NCI-H510A treated with DMSO at 0.1 percent for 48 hours (cell line): ENCODE results near the gene KANSL1L.

Experiments used
- DNase-seq: peaks from one replicate; lab custom pipeline; 2025; lab: John Stamatoyannopoulos, UW

The KANSL1L gene

DNA sequence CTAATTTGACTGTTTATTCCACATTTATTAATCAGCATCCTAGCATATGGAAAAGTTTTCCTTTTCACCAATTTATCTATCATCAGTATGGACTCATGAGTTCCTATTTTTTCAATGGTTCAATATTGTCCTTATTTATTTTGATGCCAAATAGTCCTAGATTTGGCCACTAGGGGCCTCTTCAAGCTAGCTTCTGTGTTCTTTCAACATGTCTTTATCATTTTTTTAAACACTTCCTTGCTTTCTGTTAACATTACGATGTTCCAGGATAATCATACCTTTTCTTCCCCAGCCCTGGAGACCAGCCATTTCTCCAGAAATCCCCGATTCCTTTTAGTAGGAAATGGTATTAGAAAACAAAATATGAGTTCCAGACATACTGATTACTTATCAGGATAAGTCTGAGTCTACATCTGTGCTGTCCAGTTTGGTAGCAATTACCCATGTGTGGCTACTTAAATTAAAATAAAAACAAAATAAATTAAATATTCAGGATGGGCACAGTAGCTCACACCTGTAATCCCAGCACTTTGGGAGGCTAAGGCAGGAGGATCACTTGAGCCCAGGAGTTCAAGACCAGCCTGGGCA is 98.2 kb downstream of the KANSL1L start:
- no peak for DNase-seq

DNA sequence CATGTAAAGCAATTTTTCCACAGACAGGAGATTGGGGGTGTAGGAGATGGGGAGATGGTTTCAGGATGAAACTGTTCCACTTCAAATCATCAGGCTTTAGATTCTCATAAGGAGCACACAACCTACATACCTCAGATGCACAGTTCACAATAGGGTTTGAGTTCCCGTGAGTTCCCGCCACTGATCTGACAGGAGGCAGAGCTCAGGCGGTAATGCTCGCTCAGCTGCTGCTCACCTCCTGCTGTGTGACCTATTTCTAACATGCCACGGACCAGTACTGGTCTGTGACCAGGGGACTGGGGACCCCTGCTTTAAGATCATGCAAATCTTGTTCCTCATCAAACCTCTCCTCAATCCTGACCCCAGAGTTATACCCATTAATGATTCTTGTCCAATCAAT is 98.7 kb downstream of the KANSL1L start:
- DNase-seq = no peak

DNA sequence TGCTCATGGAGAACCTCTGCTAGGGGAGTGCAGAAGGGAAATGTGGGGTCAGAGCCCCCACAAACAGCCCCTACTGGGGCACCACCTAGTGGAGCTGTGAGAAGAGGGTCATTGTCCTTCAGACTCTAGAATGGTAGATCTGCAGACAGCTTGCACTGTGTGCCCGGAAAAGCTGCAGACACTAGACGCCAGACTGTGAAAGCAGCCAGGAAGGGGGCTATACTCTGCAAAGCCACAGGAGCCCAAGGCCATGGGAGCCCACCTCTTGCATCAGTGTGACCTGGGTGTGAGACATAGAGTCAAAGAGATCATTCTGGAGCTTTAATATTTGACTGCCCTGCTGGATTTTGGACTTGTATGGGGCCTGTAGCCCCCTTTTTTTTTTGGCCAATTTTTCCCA is 107.9 kb downstream of the KANSL1L start:
- DNase-seq = no peak

DNA sequence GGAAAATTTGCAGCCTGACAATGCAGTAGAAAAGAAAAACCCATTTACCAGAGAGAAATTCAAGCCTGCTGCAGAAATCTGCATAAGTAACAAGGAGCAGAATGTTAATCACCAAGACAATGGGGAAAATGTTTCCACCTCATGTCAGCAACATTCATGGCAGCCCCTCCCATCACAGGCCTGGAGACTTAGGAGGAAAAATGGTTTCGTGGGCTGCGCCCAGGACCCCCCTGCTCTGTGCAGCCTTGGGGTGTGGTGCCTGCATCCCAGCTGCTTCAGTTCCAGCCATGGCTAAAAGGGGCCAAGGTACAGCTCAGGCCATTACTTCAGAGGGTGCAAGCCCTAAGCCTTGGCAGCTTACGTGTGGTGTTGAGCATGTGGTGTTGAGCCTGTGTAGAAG is 115.4 kb downstream of the KANSL1L start:
- DNase-seq = no peak

DNA sequence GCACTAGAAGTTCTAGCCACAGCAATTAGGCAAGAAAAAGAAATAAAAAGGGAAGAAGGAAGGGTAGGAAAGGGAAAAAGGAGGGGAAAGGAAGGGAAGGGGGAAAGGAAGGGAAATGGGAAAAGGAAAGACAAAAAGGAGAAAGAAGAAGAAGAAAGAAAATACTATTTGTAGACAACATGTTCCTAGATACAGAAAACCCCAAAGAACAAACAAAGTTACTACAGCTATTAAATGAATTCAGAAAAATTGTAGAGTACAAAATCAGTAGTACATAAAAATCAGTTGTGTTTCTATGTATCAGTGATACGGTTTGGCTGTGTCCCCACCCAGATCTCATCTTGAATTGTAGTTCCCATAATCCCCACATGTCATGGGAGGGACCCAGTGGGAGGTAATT is 116.5 kb downstream of the KANSL1L start:
- DNase-seq = no peak

DNA sequence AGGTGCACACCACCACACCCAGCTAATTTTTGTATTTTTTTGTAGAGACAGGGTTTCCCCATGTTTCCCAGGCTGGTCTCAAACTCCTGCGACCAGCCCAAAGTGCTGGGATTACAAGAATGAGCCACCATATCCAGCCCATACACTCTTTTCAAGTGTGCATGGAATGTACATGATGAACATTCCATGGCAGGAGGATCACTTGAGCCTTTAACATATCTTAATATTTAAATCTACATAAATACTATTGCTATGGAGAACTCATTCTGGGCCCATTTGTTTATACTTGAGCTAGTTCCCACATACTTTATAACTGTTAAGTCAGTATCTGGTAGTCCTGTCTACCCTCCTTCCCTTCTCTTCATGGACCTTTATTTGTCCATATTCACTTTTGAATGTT is 120.3 kb downstream of the KANSL1L start:
- no peak for DNase-seq

DNA sequence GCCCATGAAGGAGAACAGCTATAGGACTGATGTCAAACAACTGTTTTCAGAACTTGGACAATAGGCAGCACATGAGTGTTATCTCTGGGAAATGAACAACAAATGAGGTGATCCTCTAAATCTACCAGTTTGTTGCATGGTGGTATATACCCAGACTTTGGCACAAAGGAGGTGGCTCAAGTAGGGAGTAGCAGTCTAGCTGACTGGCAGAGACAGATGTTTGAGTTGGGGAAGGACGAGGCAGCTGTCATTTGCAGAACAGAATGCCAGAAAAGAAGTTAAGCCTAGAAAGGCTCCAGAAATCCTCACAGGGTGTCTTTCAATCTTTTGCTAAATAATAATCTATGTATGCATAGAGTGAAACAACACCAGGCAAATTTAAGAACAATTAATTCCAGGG is 121.4 kb downstream of the KANSL1L start:
- no peak for DNase-seq

DNA sequence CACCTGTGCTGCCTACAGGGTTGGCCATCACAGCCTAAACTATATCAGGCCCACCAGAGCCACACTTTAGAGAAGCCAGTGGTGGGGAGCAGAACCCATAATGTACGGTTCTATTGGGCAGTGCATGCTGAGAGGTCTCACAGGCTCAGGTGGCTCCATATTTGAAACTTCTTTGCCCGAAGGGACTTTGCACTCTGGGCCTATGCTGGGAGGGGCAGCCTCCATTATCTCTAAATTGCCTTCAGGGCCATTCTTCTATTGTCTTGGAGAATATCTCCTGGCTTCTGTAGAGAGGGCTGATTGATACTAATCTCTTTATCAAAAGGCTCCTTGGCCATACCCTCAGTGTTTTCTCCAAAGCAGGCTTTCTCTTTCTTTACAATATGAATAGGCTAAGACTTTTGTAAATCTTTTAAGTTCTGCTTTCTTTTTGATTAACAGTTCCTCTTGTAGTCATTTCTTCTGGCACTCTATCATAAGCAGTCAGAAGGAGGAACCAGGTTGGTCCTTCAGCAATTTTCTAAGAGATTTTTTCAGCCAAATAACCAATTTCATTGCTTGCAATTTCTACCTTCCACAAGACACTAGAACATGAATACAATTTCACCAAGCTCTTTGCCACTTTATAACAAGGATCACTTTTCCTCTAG is 124.2 kb downstream of the KANSL1L start:
- no peak for DNase-seq

DNA sequence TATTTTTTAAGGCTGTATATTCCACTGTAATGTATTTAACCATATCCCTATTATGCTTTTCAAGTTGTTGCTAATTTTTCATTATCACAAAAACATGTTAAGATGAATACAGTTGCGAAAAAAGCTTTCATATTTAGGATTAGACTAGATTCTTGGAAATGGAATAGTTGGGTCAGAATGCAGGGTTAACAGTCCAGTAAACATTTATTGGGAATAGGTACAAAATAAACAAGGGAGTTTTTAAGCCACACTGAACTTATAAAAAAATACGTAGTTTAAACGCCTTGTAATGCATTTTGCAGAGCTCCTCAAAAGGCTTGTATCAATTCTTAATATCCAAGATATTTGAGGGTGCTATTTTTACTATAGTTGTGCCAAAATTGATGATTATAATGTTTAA is 133.1 kb downstream of the KANSL1L start:
- DNase-seq = no peak

DNA sequence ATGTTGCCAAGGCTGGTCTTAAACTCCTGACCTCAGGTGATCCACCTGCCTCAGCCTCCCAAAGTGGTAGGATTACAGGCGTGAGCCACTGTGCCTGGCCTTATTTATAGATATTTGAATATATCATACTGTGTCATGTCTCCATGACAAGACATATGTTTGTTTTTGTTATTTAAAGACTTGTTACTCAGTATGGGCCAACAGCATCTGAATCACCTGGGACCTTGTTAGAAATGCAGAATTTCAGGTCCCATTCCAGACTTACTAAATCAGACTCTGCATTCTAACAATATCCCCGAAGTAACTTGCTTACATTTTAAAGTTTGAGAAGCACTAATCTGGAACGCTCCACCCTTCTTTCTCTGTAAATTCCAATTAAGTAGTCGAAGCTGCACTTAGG is 135.5 kb downstream of the KANSL1L start:
- DNase-seq = no peak

DNA sequence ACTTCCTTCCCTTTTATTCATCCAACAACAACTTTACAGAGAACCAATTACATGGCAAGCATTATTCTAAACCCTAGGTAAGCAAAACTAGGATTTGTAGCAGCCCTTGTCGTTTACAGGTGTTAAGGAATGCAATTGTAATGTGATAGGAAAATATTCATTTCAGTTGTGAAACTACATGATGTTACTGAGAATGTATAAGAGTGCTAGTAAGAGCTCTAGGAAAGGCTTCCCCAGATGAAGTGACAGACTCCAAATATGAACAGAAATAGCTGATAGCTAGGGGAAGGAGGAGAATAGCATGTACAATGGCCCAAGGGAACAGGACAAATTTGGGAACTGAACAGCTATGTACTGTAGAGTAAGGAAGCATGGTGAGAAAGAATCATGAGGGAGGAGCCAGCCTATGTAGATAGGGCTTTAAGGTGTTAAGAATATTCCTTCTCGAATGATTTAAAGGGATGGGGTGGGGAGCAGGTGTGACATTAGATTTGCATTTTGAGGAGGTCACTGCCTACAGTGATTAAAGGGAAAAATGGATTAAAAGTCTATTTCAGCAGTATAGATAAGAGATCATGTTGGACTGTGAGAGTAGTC is 137.0 kb downstream of the KANSL1L start:
- DNase-seq = no peak

DNA sequence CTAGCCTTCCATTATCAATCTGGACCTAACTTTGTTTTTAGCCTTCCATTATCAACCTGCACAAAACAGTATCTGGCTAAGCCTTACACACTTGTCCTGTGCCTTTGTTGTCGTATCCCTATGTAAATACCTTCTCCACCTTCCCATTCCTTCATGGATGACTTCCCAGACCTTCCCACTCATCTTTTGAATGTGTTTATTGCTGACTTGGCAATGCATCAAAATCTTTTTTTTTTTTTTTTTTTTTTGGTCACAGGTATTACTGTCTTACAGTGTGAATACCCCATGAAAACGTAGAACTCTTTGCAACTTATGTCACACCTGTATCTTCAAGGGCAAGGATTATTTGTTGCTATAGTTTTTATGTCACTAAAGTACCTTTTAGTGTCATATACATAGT is 143.0 kb downstream of the KANSL1L start:
- DNase-seq = no peak

DNA sequence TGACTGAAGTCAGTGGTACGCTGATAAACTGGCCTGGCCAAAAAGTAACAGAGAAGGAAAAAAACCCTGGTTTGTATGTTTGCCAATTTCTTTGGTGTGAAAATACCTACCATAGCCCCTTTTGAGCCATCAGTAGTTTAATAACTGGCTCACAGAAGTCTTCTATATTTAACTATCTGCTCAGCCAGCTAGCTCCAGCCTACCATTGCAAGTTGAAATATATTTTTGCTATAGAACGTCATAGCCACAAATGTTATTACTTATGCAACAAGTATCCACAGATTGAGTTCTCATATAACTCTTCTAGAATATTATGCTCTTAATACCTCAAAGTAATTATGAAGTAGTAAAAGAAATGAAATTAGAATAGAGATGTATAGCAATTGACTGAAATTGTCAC is 143.6 kb downstream of the KANSL1L start:
- DNase-seq = no peak

DNA sequence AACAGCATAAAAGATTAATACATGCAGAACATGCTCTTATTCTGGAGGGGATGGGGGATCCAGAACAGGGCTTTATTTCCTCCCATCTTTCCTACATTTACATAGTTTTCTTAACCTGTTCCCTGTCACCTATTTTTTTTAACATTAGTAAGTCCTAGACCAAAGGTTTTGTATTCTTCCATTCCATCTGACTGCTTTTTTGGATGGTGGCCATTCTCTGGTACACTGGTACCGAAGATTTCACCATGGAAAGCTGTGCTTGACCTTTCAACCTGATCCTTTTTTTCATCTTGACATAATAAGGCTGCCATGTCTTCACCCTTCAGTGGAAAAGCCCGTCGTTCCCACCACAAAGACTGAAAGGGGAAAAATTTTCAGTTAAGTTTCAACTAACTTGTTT is 148.4 kb downstream of the KANSL1L start:
- DNase-seq = no peak

DNA sequence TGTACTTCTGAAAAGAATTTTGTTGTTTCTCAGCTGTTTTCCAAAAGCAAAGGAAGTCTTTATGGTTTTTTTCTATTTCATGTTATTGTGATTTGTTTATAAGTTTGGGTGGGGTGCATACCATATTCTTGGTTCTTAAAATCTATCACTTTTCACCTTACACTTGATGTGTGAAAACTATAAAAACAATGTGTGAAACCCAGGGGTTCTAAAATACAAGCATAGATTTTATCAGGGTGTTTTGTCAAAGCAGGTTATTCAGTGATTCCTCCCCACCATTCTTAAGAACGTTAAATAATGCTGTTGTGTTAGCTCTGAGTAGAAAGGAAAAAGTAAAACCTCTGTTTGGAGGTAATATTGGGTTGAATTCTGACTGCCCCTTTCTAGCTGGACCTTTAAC is 151.1 kb downstream of the KANSL1L start:
- no peak for DNase-seq

DNA sequence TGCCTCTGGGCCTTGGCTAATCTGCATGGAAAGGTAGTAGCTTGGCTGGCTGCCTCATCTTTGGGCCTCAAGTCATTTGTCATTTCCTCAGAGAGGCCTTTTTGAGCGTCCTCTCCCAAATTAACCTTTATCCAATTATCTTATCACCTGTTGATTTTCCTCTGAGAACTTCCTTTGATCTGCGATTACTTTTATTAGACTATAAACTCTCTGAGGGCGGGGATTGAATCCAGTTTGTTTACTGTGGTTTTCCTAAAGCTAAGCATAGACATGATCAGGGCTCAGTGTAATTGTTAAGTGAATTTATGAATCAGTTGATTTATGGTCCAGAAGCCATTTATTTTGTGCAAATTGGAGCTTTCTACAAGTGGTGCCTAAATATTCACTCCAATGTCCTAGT is 161.3 kb downstream of the KANSL1L start:
- DNase-seq = no peak

DNA sequence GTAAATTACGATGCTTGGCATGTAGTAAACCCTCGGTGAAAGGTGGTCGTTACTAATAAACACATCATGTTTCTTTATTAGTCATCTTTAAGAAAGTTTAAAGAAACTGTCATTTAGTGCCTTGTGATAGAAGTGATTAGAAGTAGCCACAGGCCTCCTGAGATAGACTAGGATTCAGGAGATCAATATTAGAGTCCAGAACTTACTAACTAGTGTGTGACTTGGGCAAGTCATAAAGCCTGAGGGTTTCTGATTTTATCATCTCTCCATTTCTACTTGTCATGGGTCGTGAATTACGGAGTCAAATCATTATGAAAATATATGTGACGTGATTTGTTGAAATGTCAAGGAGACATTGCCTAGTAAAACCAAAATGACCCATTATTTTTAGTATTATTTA is 162.1 kb downstream of the KANSL1L start:
- DNase-seq = no peak

DNA sequence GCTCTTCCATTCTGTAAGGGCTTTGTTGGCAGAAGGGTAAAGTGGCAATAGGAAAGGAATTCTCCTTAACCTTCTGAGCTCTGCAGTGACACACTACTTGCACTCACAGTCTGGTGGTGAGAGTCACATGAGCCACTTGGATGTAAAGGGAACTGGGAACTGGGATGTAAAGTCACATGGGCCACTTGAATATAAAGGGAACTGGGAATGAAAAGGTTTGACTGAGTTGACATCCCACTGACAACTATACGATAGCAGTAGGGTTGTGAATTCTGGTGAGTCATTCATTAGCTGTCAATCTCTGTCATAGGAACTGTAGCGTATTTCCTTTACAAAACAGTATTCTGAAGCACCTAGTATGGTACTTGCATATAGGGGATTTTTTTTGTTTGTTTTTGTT is 163.3 kb downstream of the KANSL1L start:
- DNase-seq = no peak

DNA sequence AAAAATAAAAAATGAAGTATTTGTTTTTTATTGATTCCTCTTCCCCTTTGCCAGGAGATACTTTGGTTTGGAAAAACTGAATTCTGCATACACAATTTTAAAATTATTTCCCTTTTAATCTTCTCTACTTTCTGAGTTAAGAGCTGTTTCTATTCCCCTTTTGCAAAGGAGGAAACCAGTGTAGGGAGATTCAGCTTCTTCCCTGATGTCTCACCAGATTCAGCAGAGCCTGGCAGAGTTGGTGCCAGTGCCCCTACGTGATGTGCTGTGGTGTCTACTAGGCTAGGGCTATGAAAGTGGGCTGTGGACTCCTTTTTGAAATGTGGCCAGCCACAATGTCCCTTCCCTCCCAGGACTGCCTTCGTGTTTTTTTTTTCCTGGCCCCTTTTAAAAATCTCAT is 166.3 kb downstream of the KANSL1L start:
- DNase-seq = no peak

DNA sequence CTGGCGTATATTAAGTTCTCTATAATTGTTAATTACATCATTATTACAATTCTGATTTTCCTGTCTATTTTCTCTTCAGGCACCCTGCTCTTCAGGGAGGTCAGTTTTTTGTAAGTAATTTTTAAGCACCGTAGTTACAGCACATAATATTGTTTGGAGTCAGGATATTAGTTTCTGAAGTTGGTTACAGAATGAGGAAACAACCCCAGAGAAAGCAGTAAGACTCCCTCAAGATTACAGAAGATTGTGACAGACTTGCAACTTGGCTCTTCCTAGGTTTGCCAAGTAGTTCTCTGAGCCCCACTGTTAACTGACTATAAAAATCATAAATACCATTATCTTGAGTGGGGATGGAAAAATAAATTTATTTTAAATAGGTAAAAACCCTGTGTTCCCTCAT is 167.8 kb downstream of the KANSL1L start:
- no peak for DNase-seq

DNA sequence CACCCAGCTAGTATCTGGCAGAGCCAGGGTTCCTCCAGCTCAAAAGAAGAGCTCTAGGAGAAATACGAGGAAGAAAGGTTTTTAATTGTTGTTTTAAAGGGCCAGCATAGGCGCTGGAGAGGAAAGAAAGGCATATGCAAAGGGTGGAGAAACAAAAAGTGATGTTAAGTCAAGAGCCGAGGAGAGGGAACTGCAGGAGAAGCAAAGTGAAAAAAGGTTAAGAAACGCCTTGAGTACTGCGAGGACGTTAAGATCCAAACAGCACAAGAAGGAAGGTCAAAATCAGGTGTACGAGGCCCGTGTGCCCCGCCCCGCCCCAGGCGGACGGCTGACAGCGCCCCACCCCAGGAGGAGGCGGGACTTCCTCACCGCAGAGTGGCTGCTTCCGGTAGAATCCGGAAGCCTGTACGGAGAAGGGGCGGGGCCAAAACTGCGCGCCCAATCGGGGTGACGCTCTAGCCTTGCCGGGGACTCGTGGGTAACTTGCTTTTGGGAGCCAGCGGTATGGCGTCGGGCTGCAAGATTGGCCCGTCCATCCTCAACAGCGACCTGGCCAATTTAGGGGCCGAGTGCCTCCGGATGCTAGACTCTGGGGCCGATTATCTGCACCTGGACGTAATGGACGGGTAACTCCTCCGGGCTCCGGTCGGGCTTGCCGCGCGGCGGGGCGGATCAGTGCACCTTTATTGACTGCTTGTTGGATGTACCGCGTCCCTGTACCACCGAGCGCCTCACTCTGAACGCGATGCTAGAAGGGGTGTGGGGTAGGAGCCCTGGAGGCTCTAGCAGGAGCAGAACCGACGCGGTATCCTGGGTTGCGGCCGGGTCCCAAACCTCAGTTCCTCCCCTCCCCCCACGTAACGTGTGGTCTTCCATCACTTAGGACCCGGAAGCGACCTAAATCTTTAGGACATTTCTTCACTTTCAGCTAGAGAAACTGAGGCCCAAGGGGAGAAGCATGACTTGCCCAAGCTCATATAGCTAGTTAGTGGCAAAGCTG is 168.8 kb downstream of the KANSL1L start, which contains the start of gene RPE:
Gene RPE, plus strand, starts transcription at position 481 of the 1,000 bp plus-strand sequence. Its CDS starts 24 bp downstream, at position 505.
- peak; percentile 92 for DNase-seq

DNA sequence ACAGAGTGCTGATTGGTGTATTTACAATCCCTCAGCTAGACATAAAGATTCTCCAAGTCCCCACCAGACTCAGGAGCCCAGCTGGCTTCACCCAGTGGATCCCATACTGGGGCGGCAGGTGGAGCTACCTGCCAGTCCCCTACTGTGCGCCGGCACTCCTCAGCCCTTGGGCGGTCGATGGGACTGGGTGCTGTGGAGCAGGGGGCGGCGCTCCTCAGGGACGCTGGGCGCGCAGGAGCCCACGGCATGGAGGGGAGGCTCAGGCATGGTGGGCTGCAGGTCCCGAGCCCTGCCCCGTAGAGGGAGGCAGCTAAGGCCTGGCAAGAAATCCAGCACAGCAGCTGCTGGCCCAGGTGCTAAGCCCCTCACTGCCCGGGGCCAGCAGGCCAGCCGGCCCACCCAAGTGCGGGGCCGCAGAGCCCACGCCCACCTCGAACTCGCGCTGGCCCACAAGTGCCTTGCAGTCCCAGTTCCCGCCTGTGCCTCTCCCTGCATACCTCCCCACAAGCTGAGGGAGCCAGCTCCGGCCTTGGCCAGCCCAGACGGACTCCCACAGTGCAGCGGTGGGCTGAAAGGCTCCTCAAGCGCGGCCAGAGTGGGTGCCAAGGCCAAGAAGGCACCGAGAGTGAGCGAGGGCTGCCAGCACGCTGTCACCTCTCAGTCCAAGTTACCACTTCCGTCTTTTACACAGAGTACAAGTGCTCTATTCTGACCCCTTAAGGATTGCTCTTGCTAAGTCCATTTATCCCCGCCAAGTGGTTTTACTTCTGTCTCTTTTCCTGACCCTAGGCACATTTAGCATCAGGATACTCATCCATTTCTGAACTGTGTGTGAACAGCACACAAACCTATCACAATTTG is 170.5 kb downstream of the KANSL1L start:
- DNase-seq = no peak
